Natural killer cell treated with Interleukin-12 subunit alpha and Interleukin-12 subunit beta and Interleukin-15 and Interleukin-18, amount 100 ng/mL, for 72 hours (primary cell): ENCODE measurements around the gene CTIF. TPM values are rescaled to one million over a fixed set of nuclear protein-coding genes. Genes with fewer than 3 reads are reported as not detected.

ENCODE experiments used
- ATAC-seq, 2 donors: fragments of 150-1000 bp; cut with Tn5 transposase in 1 of 2; sonication (Bioruptor Pico), chemical (Tn5 transposase) in 1 of 2; 2 replicates each; pipeline ENCODE4 v1.10.0; 2021
- DNase-seq: peaks from one replicate; pipeline ENCODE4 v3.0.0; 2022; ENCODE audit warnings: low spot score
- H3K27ac Mint-ChIP-seq, 2 donors: 1 replicate in 1 of 2; 2 replicates in 1 of 2; pipeline ENCODE4 v1.8.0; 2022; ENCODE audit warnings: mixed read lengths in 2 of 2, mild to moderate bottlenecking in 1 of 2, moderate library complexity in 1 of 2
- H3K27me3 Mint-ChIP-seq, 2 donors: 1 replicate in 1 of 2; 2 replicates in 1 of 2; pipeline ENCODE4 v1.8.0; 2022; ENCODE audit warnings: mixed read lengths in 2 of 2
- H3K36me3 Mint-ChIP-seq: one replicate; pipeline ENCODE4 v1.8.0; 2022; ENCODE audit warnings: mixed read lengths
- H3K4me1 Mint-ChIP-seq, 2 donors: 1 replicate in 1 of 2; 2 replicates in 1 of 2; pipeline ENCODE4 v1.8.0; 2022; ENCODE audit warnings: low read depth in 2 of 2, mixed read lengths in 2 of 2, mild to moderate bottlenecking in 1 of 2
- H3K4me3 Mint-ChIP-seq: one replicate; pipeline ENCODE4 v1.8.0; 2022; ENCODE audit warnings: mixed read lengths
- H3K9me3 Mint-ChIP-seq: 2 replicates; pipeline ENCODE4 v1.8.0; 2022; ENCODE audit warnings: mixed read lengths
- total RNA-seq, 2 donors: library from RNA; stranded (reverse); gene quantifications; one replicate each; pipeline ENCODE4 v1.2.3, GENCODE V29; 2022

The CTIF gene
- total RNA-seq, 2 donors from 2014 or later = 8.4 to 13.0 TPM

DNA sequence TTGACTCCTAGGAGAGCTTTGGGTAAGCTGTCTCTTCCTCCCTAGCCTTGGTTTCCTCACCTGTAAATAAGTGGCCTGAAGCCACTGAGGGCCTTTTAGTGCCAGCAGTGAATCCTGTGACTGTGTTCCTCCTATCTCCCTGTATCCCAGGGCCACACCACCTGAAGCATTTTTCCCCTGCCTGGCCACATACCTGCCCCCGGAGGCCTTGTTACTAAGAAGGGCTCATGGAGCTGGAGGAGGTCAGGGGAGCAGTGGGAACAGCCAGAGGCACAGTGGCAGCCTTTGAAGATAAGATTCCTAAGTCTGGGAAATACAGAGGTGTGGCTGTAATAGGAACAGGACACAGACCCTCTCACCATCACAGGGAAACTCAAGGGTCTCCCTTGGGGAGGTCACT is 249.5 kb downstream of the CTIF start:
- Mint-ChIP-seq H3K27ac (peak overlapping the region in 1 of 2 donors; percentile 84), H3K27me3 (no peaks in the 10 kb centered on the region)

DNA sequence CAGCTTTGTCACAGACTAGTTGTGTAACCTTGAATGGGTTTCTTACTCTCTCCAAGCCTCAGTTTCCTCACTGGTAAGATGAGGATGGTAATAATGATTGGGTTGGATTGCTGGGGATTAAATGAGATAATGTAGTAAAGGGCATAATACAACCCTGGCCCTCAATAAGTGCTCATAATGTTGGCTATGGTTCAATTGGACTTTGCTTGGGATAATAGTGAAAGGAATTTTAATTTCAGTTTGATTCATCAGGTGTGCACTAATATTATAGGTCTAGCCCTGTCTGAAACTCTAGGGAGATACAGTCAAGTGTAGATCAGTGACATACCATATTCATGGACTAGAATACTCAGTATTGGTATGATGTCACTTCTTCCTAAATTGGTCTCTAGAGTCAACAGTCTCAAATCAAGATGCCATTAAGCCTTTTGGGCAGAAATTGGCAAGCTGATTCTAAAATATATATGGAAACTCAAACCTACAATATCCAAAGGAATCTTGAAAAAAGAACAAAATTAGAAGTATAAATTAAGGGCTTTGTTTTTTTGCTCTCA is 250.5 kb downstream of the CTIF start:
- H3K9me3 Mint-ChIP-seq = no peaks in the 10 kb centered on the region
- DNase-seq = peak; percentile 15
- H3K27ac Mint-ChIP-seq = peak overlapping the region in 1 of 2 donors; percentile 84
- no peaks in the 10 kb centered on the region for H3K36me3 Mint-ChIP-seq
- H3K4me1 Mint-ChIP-seq = peaks cover 27 to 33% of the 10 kb centered on the region in 2 donors
- no peak overlapping the region for H3K4me3 Mint-ChIP-seq
- no peaks in the 10 kb centered on the region for H3K27me3 Mint-ChIP-seq
- no peak for ATAC-seq

More for the DNA sequence above, 249.5 kb downstream of the CTIF start:
- Mint-ChIP-seq H3K4me3 (no peak overlapping the region), H3K9me3 (no peaks in the 10 kb centered on the region), H3K36me3 (no peaks in the 10 kb centered on the region), H3K4me1 (peaks cover 33 to 38% of the 10 kb centered on the region in 2 donors)
- ATAC-seq (no peak), DNase-seq (peak; percentile 20)

- no peaks in the 10 kb centered on the region for H3K27me3 Mint-ChIP-seq
- H3K4me1 Mint-ChIP-seq = peaks cover 18 to 28% of the 10 kb centered on the region in 2 donors
- ATAC-seq (no peak), DNase-seq (peak; percentile 38)
- H3K36me3 Mint-ChIP-seq = no peaks in the 10 kb centered on the region
- no peak overlapping the region for H3K4me3 Mint-ChIP-seq
- H3K27ac Mint-ChIP-seq = peak overlapping the region in 1 of 2 donors; percentile 84
- no peaks in the 10 kb centered on the region for H3K9me3 Mint-ChIP-seq
Measured at GRCh38 chr18:48790226-48790863, 251.5 kb downstream of the CTIF start.

GRCh38 chr18:48790869-48791635 is 252.2 kb downstream of the CTIF start:
- H3K27ac Mint-ChIP-seq = peak overlapping the region in 1 of 2 donors; percentile 72
- H3K4me3 Mint-ChIP-seq = no peak overlapping the region
- ATAC-seq (no peak), DNase-seq (peak; percentile 56)
- H3K4me1 Mint-ChIP-seq = peaks cover 17 to 24% of the 10 kb centered on the region in 2 donors
- H3K9me3 Mint-ChIP-seq = no peaks in the 10 kb centered on the region
- no peaks in the 10 kb centered on the region for H3K27me3 Mint-ChIP-seq
- H3K36me3 Mint-ChIP-seq = no peaks in the 10 kb centered on the region

- H3K4me1 Mint-ChIP-seq = peaks cover 12 to 24% of the 10 kb centered on the region in 2 donors
- H3K9me3 Mint-ChIP-seq = no peaks in the 10 kb centered on the region
- DNase-seq = no peak
- no peak overlapping the region for H3K4me3 Mint-ChIP-seq
- H3K36me3 Mint-ChIP-seq = no peaks in the 10 kb centered on the region
- no peaks in the 10 kb centered on the region for H3K27me3 Mint-ChIP-seq
- H3K27ac Mint-ChIP-seq = peak overlapping the region in 1 of 2 donors; percentile 72
- no peak for ATAC-seq
Measured at GRCh38 chr18:48791636-48792105, 252.8 kb downstream of the CTIF start.

GRCh38 chr18:48792141-48792540 is 253.3 kb downstream of the CTIF start:
- DNase-seq (peak; percentile 15), ATAC-seq (no peak)
- Mint-ChIP-seq H3K9me3 (no peaks in the 10 kb centered on the region), H3K27me3 (no peaks in the 10 kb centered on the region), H3K4me1 (peaks cover 12 to 24% of the 10 kb centered on the region in 2 donors), H3K4me3 (no peak overlapping the region), H3K36me3 (no peaks in the 10 kb centered on the region), H3K27ac (peak overlapping the region in 1 of 2 donors; percentile 72)

- no peaks in the 10 kb centered on the region for H3K36me3 Mint-ChIP-seq
- no peaks in the 10 kb centered on the region for H3K9me3 Mint-ChIP-seq
- H3K4me3 Mint-ChIP-seq = no peak overlapping the region
- DNase-seq = peak; percentile 55
- peaks cover 15 to 29% of the 10 kb centered on the region in 2 donors for H3K4me1 Mint-ChIP-seq
- H3K27ac Mint-ChIP-seq = peak overlapping the region in 1 of 2 donors; percentile 72
- H3K27me3 Mint-ChIP-seq = no peaks in the 10 kb centered on the region
- ATAC-seq = no peak
Measured at GRCh38 chr18:48792611-48793380, 254.0 kb downstream of the CTIF start.

GRCh38 chr18:48794251-48794970 is 255.6 kb downstream of the CTIF start:
- Mint-ChIP-seq H3K27me3 (no peaks in the 10 kb centered on the region), H3K27ac (peak overlapping the region in 1 of 2 donors; percentile 58), H3K9me3 (no peaks in the 10 kb centered on the region), H3K36me3 (no peaks in the 10 kb centered on the region), H3K4me3 (no peak overlapping the region), H3K4me1 (peaks cover 24 to 46% of the 10 kb centered on the region in 2 donors)
- no peak for ATAC-seq
- peak; percentile 29 for DNase-seq

GRCh38 chr18:48795696-48796095 is 256.9 kb downstream of the CTIF start:
- ATAC-seq (no peak), DNase-seq (peak; percentile 51)
- Mint-ChIP-seq H3K36me3 (no peaks in the 10 kb centered on the region), H3K27me3 (no peaks in the 10 kb centered on the region), H3K27ac (peak overlapping the region in 1 of 2 donors; percentile 59), H3K9me3 (no peaks in the 10 kb centered on the region), H3K4me1 (peaks cover 24 to 57% of the 10 kb centered on the region in 2 donors), H3K4me3 (no peak overlapping the region)

DNA sequence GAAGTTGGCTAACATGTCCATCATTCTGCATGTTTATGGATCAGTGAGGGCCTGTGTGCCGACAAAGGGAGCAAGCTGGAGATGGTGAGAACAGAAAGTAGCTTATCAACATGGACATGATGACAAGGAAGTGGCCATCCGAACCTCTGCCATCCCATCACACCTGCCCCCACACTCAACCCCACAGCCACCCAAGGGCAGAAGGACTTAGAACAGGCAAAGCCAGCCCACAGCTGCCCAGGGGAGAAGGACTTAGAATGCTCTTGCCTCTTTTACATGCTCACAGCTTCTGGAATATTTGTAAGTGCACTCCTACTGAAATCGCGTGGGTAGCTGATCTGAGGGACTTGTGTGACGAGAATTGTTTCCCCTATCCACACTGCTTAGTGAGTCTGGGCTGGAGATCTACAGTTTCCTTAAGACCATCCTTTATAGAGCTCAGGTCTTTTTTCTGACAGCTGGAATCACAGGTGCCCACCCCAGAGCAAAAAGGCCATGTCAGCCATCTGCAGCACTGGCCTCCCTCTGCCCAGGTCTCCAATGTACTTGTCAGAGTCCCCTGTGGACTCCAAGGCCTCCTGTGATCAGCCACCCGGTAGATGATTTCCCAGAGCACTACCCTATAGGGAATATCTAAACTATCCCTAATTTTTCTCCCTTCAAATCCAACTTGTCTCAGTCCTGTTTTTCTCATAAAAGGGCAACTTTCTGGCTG is 257.8 kb downstream of the CTIF start:
- no peak overlapping the region for H3K4me3 Mint-ChIP-seq
- no peak for ATAC-seq
- H3K4me1 Mint-ChIP-seq = peaks cover 27 to 60% of the 10 kb centered on the region in 2 donors
- H3K27ac Mint-ChIP-seq = peak overlapping the region in 1 of 2 donors; percentile 60
- H3K9me3 Mint-ChIP-seq = no peaks in the 10 kb centered on the region
- DNase-seq = peak; percentile 25
- H3K27me3 Mint-ChIP-seq = no peaks in the 10 kb centered on the region
- H3K36me3 Mint-ChIP-seq = no peaks in the 10 kb centered on the region

GRCh38 chr18:48797841-48798255 is 259.0 kb downstream of the CTIF start:
- Mint-ChIP-seq H3K27me3 (no peaks in the 10 kb centered on the region), H3K4me1 (peaks cover 25 to 61% of the 10 kb centered on the region in 2 donors), H3K36me3 (no peaks in the 10 kb centered on the region), H3K9me3 (no peaks in the 10 kb centered on the region), H3K27ac (peak overlapping the region in 1 of 2 donors; percentile 60), H3K4me3 (no peak overlapping the region)
- DNase-seq = peak; percentile 20
- ATAC-seq = no peak
